ENCODE data around the gene MYO6.

MYO6 gene

GRCh38 chr6:75856902-75857301 lies 107.9 kb downstream of the MYO6 start (continued):
- TF ChIP-seq KLF10 (tag by site-specific recombination; IDR thresholded peaks at IDR 0.05) (no peak), ZNF473 (tag by site-specific recombination; IDR thresholded peaks at IDR 0.05) (no peak), ZNF404 (tag by site-specific recombination; IDR thresholded peaks at IDR 0.05) (no peak), ZNF184 (tag by site-specific recombination; IDR thresholded peaks at IDR 0.05) (no peak), ZNF350 (tag by site-specific recombination; IDR thresholded peaks at IDR 0.05) (no peak), ZNF221 (tag by site-specific recombination; IDR thresholded peaks at IDR 0.05; ENCODE audit: borderline replicate concordance) (no peak)

GRCh38 chr6:75863001-75863400 lies 114.0 kb downstream of the MYO6 start:
- Histone ChIP-seq H3K9me3 (ENCODE audit: control insufficient read depth, insufficient read depth, low read depth, low read length) (no peaks in the 10 kb centered on the region), H3K27ac (ENCODE audit: extremely low read depth, low read depth, low read length) (no peak overlapping the region), H3K4me3 (ENCODE audit: low read depth, low read length) (no peak overlapping the region), H3K4me1 (ENCODE audit: control insufficient read depth, insufficient read depth, low read length) (no peaks in the 10 kb centered on the region), H3K36me3 (ENCODE audit: control insufficient read depth in 2 of 2, insufficient read depth in 1 of 2, low read length in 2 of 2) (peaks cover 43 to 55% of the 10 kb centered on the region in 2 experiments)
- TF ChIP-seq, protein P1, sequence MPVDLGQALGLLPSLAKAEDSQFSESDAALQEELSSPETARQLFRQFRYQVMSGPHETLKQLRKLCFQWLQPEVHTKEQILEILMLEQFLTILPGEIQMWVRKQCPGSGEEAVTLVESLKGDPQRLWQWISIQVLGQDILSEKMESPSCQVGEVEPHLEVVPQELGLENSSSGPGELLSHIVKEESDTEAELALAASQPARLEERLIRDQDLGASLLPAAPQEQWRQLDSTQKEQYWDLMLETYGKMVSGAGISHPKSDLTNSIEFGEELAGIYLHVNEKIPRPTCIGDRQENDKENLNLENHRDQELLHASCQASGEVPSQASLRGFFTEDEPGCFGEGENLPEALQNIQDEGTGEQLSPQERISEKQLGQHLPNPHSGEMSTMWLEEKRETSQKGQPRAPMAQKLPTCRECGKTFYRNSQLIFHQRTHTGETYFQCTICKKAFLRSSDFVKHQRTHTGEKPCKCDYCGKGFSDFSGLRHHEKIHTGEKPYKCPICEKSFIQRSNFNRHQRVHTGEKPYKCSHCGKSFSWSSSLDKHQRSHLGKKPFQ (tag by site-specific recombination; IDR thresholded peaks at IDR 0.05): no peak
- TF ChIP-seq ZNF114 (tag by site-specific recombination; IDR thresholded peaks at IDR 0.05) (no peak), GLI2 (tag by site-specific recombination; IDR thresholded peaks at IDR 0.05; ENCODE audit: borderline replicate concordance, low read depth) (no peak), ZNF366 (tag by site-specific recombination; conservative IDR thresholded peaks at IDR 0.05) (no peak), ZNF610 (tag by site-specific recombination; IDR thresholded peaks at IDR 0.05; ENCODE audit: borderline replicate concordance) (no peak), ZBTB20 (tag by site-specific recombination; IDR thresholded peaks at IDR 0.05) (no peak), ZIC2 (tag by site-specific recombination; IDR thresholded peaks at IDR 0.05) (no peak), ZEB2 (tag by site-specific recombination; IDR thresholded peaks at IDR 0.05) (no peak), ZNF37A (tag by site-specific recombination; IDR thresholded peaks at IDR 0.05) (no peak), HOXC10 (CRISPR knock-in tag; IDR thresholded peaks at IDR 0.05) (no peak)
- TF ChIP-seq, protein P2, sequence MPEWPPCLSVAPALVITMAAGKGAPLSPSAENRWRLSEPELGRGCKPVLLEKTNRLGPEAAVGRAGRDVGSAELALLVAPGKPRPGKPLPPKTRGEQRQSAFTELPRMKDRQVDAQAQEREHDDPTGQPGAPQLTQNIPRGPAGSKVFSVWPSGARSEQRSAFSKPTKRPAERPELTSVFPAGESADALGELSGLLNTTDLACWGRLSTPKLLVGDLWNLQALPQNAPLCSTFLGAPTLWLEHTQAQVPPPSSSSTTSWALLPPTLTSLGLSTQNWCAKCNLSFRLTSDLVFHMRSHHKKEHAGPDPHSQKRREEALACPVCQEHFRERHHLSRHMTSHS (tag by site-specific recombination; IDR thresholded peaks at IDR 0.05): no peak
- TF ChIP-seq, protein P3, sequence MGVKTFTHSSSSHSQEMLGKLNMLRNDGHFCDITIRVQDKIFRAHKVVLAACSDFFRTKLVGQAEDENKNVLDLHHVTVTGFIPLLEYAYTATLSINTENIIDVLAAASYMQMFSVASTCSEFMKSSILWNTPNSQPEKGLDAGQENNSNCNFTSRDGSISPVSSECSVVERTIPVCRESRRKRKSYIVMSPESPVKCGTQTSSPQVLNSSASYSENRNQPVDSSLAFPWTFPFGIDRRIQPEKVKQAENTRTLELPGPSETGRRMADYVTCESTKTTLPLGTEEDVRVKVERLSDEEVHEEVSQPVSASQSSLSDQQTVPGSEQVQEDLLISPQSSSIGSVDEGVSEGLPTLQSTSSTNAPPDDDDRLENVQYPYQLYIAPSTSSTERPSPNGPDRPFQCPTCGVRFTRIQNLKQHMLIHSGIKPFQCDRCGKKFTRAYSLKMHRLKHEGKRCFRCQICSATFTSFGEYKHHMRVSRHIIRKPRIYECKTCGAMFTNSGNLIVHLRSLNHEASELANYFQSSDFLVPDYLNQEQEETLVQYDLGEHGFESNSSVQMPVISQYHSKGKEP (tag by site-specific recombination; IDR thresholded peaks at IDR 0.05): no peak
- POLR2A ChIA-PET: no interaction called here
- CTCF ChIA-PET: interaction anchor here (0.9 kb wide), 1 partner anchor 72 kb away, joined by 3 read pairs; no protein-coding TSS in a partner anchor

DNA sequence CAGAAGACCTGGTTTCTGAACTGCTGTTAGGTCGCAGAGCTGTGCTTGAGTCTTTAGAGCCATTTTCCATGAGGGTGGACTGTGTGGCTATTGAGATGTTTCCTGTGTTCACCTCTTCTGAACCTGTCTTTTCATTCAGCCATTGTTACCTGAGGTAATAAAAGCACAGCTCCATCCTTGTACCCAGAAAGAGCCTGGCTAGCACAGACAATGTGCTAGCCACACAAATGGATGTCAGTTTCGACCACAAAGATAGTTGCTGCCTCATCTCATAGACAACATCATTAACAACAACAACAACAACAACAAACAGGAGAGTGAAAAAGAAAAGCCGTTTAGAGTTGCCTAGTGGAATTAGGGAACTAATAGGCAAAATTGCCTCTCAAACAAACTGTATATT lies 114.7 kb downstream of the MYO6 start:
- TF ChIP-seq ZNF350 (tag by site-specific recombination; IDR thresholded peaks at IDR 0.05) (no peak), KLF16 (tag by site-specific recombination; IDR thresholded peaks at IDR 0.05) (no peak), ZNF292 (tag by site-specific recombination; IDR thresholded peaks at IDR 0.05; ENCODE audit: borderline replicate concordance, low read depth) (no peak), ZNF580 (tag by site-specific recombination; IDR thresholded peaks at IDR 0.05) (no peak), ZNF433 (tag by site-specific recombination; IDR thresholded peaks at IDR 0.05; ENCODE audit: low read depth) (no peak), ZNF391 (tag by site-specific recombination; IDR thresholded peaks at IDR 0.05; ENCODE audit: borderline replicate concordance, low read depth) (no peak)
- TF ChIP-seq, protein P4, sequence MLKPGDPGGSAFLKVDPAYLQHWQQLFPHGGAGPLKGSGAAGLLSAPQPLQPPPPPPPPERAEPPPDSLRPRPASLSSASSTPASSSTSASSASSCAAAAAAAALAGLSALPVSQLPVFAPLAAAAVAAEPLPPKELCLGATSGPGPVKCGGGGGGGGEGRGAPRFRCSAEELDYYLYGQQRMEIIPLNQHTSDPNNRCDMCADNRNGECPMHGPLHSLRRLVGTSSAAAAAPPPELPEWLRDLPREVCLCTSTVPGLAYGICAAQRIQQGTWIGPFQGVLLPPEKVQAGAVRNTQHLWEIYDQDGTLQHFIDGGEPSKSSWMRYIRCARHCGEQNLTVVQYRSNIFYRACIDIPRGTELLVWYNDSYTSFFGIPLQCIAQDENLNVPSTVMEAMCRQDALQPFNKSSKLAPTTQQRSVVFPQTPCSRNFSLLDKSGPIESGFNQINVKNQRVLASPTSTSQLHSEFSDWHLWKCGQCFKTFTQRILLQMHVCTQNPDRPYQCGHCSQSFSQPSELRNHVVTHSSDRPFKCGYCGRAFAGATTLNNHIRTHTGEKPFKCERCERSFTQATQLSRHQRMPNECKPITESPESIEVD (tag by site-specific recombination; IDR thresholded peaks at IDR 0.05): no peak
- POLR2A ChIA-PET: interaction anchor here (0.6 kb wide), 1 partner anchor 54 kb away, joined by 5 read pairs; no protein-coding TSS in a partner anchor
- Histone ChIP-seq H3K4me3 (ENCODE audit: low read depth, low read length) (no peak overlapping the region), H3K9me3 (ENCODE audit: control insufficient read depth, insufficient read depth, low read depth, low read length) (no peaks in the 10 kb centered on the region), H3K27ac (ENCODE audit: extremely low read depth, low read depth, low read length) (no peak overlapping the region), H3K4me1 (ENCODE audit: control insufficient read depth, insufficient read depth, low read length) (no peaks in the 10 kb centered on the region), H3K36me3 (ENCODE audit: control insufficient read depth in 2 of 2, insufficient read depth in 1 of 2, low read length in 2 of 2) (peaks cover 43 to 55% of the 10 kb centered on the region in 2 experiments)
- CTCF ChIA-PET: interaction anchor here (0.9 to 1.4 kb wide), 2 partner anchors 8 to 71 kb away, joined by 3 to 8 read pairs; no protein-coding TSS in a partner anchor
